ENCODE measurements around the gene TRAFD1.

GRCh38 chr12:112199136-112199535, 73.8 kb downstream of the TRAFD1 start:
- TF ChIP-seq CTCF (IDR thresholded peaks at IDR 0.05) (no peak), POLR2A (IDR thresholded peaks at IDR 0.05) (no peak)
